ENCODE data around the gene CD79A.

GRCh38 chr19:41880329-41880708, 3.2 kb downstream of the CD79A start:
- TF ChIP-seq POLR2AphosphoS5 (IDR thresholded peaks at IDR 0.05; ENCODE audit: low read depth, low read length) (no peak), TAF1 (IDR thresholded peaks at IDR 0.05; ENCODE audit: low read depth, low read length) (no peak), POLR2A (IDR thresholded peaks at IDR 0.05; ENCODE audit: low read depth, low read length) (no peak), PAX5 (IDR thresholded peaks at IDR 0.05; ENCODE audit: insufficient read depth, low read length, severe bottlenecking) (no peak), SPI1 (IDR thresholded peaks at IDR 0.05; ENCODE audit: low read depth, low read length) (no peak), POU2F2 (IDR thresholded peaks at IDR 0.05; ENCODE audit: low read depth, low read length) (no peak)

All from GM12891 (cell line).